ENCODE measurements around the gene CHST5. TPM values are rescaled to one million over a fixed set of nuclear protein-coding genes. Genes with fewer than 3 reads are reported as not detected.
A peak's percentile ranks its signal among the peaks of the same experiment; 100 is the strongest.

Gene CHST5
- total and polyA plus RNA-seq, 2 of the 13 experiments (the other 11 are each of a cell fraction or from before 2014, with no cell fraction given), result 0.05 TPM; not detected in 1

GRCh38 chr16:75555707-75556430 is 20.0 kb upstream of the CHST5 start, which contains the start of gene TMEM231 (continued):
- no peak for TF ChIP-seq ZNF180 (CRISPR knock-in tag; IDR thresholded peaks at IDR 0.05; ENCODE audit: borderline replicate concordance, low read depth)
- no peak for TF ChIP-seq NFRKB (IDR thresholded peaks at IDR 0.05)
- TF ChIP-seq RXRA (CRISPR knock-in tag; IDR thresholded peaks at IDR 0.05), result no peak
- TF ChIP-seq ZNF234 (CRISPR knock-in tag; conservative IDR thresholded peaks at IDR 0.05), result 0 out of 2 replicates have a peak, but pooled peaks have one; percentile 97
- TF ChIP-seq, protein P1, sequence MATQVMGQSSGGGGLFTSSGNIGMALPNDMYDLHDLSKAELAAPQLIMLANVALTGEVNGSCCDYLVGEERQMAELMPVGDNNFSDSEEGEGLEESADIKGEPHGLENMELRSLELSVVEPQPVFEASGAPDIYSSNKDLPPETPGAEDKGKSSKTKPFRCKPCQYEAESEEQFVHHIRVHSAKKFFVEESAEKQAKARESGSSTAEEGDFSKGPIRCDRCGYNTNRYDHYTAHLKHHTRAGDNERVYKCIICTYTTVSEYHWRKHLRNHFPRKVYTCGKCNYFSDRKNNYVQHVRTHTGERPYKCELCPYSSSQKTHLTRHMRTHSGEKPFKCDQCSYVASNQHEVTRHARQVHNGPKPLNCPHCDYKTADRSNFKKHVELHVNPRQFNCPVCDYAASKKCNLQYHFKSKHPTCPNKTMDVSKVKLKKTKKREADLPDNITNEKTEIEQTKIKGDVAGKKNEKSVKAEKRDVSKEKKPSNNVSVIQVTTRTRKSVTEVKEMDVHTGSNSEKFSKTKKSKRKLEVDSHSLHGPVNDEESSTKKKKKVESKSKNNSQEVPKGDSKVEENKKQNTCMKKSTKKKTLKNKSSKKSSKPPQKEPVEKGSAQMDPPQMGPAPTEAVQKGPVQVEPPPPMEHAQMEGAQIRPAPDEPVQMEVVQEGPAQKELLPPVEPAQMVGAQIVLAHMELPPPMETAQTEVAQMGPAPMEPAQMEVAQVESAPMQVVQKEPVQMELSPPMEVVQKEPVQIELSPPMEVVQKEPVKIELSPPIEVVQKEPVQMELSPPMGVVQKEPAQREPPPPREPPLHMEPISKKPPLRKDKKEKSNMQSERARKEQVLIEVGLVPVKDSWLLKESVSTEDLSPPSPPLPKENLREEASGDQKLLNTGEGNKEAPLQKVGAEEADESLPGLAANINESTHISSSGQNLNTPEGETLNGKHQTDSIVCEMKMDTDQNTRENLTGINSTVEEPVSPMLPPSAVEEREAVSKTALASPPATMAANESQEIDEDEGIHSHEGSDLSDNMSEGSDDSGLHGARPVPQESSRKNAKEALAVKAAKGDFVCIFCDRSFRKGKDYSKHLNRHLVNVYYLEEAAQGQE (IDR thresholded peaks at IDR 0.05; ENCODE audit: borderline replicate concordance in 1 of 2, low read depth in 1 of 2, low read length in 2 of 2), result no peak
- TF ChIP-seq ARHGAP35 (CRISPR knock-in tag; IDR thresholded peaks at IDR 0.05; ENCODE audit: borderline replicate concordance), result peak; percentile 65
- TF ChIP-seq ZNF317 (CRISPR knock-in tag; IDR thresholded peaks at IDR 0.05), result peak; percentile 98
- TF ChIP-seq SOX5 (CRISPR knock-in tag; IDR thresholded peaks at IDR 0.05; ENCODE audit: borderline replicate concordance), result no peak
- 0 out of 2 replicates have a peak, but pooled peaks have one; percentile 75 for TF ChIP-seq ZNF746 (CRISPR knock-in tag; IDR thresholded peaks at IDR 0.05)
- TF ChIP-seq KMT2A (CRISPR knock-in tag; IDR thresholded peaks at IDR 0.05), result peak; percentile 50; the same call in 1 of the 2 replicates
- no peak for TF ChIP-seq ZNF549 (CRISPR knock-in tag; IDR thresholded peaks at IDR 0.05)
- TF ChIP-seq GABPB1 (CRISPR knock-in tag; IDR thresholded peaks at IDR 0.05), result peak; percentile 77
- TF ChIP-seq MAFK (conservative IDR thresholded peaks at IDR 0.05 in 1 of 2, IDR thresholded peaks at IDR 0.05 in 1 of 2; ENCODE audit: low read length in 2 of 2), result no peak
- TF ChIP-seq, protein P2, sequence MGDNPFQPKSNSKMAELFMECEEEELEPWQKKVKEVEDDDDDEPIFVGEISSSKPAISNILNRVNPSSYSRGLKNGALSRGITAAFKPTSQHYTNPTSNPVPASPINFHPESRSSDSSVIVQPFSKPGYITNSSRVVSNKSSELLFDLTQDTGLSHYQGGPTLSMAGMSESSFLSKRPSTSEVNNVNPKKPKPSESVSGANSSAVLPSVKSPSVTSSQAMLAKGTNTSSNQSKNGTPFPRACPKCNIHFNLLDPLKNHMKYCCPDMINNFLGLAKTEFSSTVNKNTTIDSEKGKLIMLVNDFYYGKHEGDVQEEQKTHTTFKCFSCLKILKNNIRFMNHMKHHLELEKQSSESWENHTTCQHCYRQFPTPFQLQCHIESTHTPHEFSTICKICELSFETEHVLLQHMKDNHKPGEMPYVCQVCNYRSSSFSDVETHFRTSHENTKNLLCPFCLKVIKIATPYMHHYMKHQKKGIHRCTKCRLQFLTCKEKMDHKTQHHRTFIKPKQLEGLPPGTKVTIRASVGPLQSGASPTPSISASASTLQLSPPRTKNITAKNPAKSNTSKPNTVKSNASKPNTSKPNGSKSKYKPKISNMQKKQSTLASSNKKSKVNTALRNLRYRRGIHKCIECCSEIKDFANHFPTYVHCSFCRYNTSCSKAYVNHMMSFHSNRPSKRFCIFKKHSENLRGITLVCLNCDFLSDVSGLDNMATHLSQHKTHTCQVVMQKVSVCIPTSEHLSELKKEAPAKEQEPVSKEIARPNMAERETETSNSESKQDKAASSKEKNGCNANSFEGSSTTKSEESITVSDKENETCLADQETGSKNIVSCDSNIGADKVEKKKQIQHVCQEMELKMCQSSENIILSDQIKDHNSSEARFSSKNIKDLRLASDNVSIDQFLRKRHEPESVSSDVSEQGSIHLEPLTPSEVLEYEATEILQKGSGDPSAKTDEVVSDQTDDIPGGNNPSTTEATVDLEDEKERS (CRISPR knock-in tag; IDR thresholded peaks at IDR 0.05), result 0 out of 2 replicates have a peak, but pooled peaks have one; percentile 61
- TF ChIP-seq HNF4A (CRISPR knock-in tag; IDR thresholded peaks at IDR 0.05), result no peak
- TF ChIP-seq ZNF225 (CRISPR knock-in tag; IDR thresholded peaks at IDR 0.05), result peak; percentile 96
- peak; percentile 70; the same call in 1 of the 2 replicates for TF ChIP-seq POGK (CRISPR knock-in tag; conservative IDR thresholded peaks at IDR 0.05)
- no peak; the same call in 1 of the 2 replicates for TF ChIP-seq ZIK1 (CRISPR knock-in tag; IDR thresholded peaks at IDR 0.05; ENCODE audit: borderline replicate concordance, low read depth)
- no peak for TF ChIP-seq NFE2 (CRISPR knock-in tag; IDR thresholded peaks at IDR 0.05)
- TF ChIP-seq NFIC (IDR thresholded peaks at IDR 0.05; ENCODE audit: low read length), result no peak
- TF ChIP-seq POGZ (CRISPR knock-in tag; IDR thresholded peaks at IDR 0.05), result peak; percentile 54
- TF ChIP-seq NAIF1 (CRISPR knock-in tag; IDR thresholded peaks at IDR 0.05; ENCODE audit: borderline replicate concordance), result peak; percentile 98

Data from HepG2 (cell line).